GM12801 (cell line): Measurements from ENCODE around the gene LIMK1.

Experiments
- CTCF ChIP-seq: IDR thresholded peaks from one replicate; pipeline ENCODE4 v1.5.1; 2011; ENCODE audit warnings: control low read depth; ENCODE audit not compliant: insufficient read length; ENCODE audit errors: extremely low read depth

Gene LIMK1

GRCh38 chr7:74103219-74103772, 19.7 kb downstream of the LIMK1 start:
- no peak for TF ChIP-seq CTCF

- TF ChIP-seq CTCF: no peak
Observed at GRCh38 chr7:74104702-74105101, 21.1 kb downstream of the LIMK1 start.

- TF ChIP-seq CTCF: no peak
Observed at GRCh38 chr7:74105992-74106391, 22.4 kb downstream of the LIMK1 start.

- no peak for TF ChIP-seq CTCF
Observed at GRCh38 chr7:74106846-74107245, 23.2 kb downstream of the LIMK1 start.

- TF ChIP-seq CTCF: no peak
Observed at GRCh38 chr7:74115326-74115725, 31.7 kb downstream of the LIMK1 start.

GRCh38 chr7:74116356-74116755, 32.8 kb downstream of the LIMK1 start:
- no peak for TF ChIP-seq CTCF

- TF ChIP-seq CTCF: no peak
Observed at GRCh38 chr7:74119831-74120230, 36.2 kb downstream of the LIMK1 start.
